ENCODE measurements around the gene SUMO3. TPM values are rescaled to one million over a fixed set of nuclear protein-coding genes. Genes with fewer than 3 reads are reported as not detected.
A peak's percentile ranks its signal among the peaks of the same experiment; 100 is the strongest.

Gene SUMO3
- total and polyA plus RNA-seq, 2 of the 13 experiments (the other 11 are each of a cell fraction or from before 2014, with no cell fraction given), result 51.4 to 92.4 TPM

DNA sequence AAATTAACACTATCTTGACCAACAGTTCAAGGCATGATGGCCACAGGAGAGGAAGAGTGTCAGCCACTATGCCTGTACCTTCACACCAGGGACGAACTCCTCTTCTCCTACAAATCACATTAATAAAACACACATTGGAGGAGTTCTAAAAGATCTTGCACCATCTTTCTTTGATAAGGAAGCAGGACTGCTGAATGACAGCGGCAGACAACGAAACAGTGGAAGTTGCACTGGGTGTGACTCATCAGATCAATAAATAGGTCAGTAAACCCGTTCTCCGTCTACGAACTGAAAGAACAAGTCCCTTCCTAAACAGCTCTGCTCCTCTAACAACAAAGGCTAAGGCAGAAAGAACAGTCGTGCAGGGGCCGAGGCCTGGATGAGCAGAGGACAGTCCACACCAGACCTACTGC, 39.4 kb downstream of the SUMO3 start (continued):
- TF ChIP-seq, protein P1, sequence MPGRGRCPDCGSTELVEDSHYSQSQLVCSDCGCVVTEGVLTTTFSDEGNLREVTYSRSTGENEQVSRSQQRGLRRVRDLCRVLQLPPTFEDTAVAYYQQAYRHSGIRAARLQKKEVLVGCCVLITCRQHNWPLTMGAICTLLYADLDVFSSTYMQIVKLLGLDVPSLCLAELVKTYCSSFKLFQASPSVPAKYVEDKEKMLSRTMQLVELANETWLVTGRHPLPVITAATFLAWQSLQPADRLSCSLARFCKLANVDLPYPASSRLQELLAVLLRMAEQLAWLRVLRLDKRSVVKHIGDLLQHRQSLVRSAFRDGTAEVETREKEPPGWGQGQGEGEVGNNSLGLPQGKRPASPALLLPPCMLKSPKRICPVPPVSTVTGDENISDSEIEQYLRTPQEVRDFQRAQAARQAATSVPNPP (CRISPR knock-in tag; IDR thresholded peaks at IDR 0.05), result no peak
- TF ChIP-seq, protein P2, sequence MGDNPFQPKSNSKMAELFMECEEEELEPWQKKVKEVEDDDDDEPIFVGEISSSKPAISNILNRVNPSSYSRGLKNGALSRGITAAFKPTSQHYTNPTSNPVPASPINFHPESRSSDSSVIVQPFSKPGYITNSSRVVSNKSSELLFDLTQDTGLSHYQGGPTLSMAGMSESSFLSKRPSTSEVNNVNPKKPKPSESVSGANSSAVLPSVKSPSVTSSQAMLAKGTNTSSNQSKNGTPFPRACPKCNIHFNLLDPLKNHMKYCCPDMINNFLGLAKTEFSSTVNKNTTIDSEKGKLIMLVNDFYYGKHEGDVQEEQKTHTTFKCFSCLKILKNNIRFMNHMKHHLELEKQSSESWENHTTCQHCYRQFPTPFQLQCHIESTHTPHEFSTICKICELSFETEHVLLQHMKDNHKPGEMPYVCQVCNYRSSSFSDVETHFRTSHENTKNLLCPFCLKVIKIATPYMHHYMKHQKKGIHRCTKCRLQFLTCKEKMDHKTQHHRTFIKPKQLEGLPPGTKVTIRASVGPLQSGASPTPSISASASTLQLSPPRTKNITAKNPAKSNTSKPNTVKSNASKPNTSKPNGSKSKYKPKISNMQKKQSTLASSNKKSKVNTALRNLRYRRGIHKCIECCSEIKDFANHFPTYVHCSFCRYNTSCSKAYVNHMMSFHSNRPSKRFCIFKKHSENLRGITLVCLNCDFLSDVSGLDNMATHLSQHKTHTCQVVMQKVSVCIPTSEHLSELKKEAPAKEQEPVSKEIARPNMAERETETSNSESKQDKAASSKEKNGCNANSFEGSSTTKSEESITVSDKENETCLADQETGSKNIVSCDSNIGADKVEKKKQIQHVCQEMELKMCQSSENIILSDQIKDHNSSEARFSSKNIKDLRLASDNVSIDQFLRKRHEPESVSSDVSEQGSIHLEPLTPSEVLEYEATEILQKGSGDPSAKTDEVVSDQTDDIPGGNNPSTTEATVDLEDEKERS (CRISPR knock-in tag; IDR thresholded peaks at IDR 0.05), result 0 out of 2 replicates have a peak, but pooled peaks have one; percentile 34
- TF ChIP-seq, protein P3, sequence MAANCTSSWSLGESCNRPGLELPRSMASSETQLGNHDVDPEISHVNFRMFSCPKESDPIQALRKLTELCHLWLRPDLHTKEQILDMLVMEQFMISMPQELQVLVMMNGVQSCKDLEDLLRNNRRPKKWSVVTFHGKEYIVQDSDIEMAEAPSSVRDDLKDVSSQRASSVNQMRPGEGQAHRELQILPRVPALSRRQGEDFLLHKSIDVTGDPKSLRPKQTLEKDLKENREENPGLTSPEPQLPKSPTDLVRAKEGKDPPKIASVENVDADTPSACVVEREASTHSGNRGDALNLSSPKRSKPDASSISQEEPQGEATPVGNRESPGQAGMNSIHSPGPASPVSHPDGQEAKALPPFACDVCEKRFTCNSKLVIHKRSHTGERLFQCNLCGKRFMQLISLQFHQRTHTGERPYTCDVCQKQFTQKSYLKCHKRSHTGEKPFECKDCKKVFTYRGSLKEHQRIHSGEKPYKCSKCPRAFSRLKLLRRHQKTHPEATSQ (CRISPR knock-in tag; IDR thresholded peaks at IDR 0.05; ENCODE audit: borderline replicate concordance), result no peak
- TF ChIP-seq NR2F6 (IDR thresholded peaks at IDR 0.05) (no peak), NR2F6 (CRISPR knock-in tag; IDR thresholded peaks at IDR 0.05) (peak; percentile 50; the same call in 1 of the 2 replicates), SOX6 (IDR thresholded peaks at IDR 0.05) (no peak), SOX6 (CRISPR knock-in tag; IDR thresholded peaks at IDR 0.05) (peak; percentile 86), ERF (CRISPR knock-in tag; IDR thresholded peaks at IDR 0.05) (0 out of 2 replicates have a peak, but pooled peaks have one; percentile 33), ZSCAN22 (CRISPR knock-in tag; IDR thresholded peaks at IDR 0.05) (no peak), PITX1 (CRISPR knock-in tag; IDR thresholded peaks at IDR 0.05) (0 out of 2 replicates have a peak, but pooled peaks have one; percentile 38), ZNF652 (CRISPR knock-in tag; IDR thresholded peaks at IDR 0.05; ENCODE audit: borderline replicate concordance, low read depth) (0 out of 2 replicates have a peak, but pooled peaks have one; percentile 33), ZNF83 (CRISPR knock-in tag; IDR thresholded peaks at IDR 0.05; ENCODE audit: borderline replicate concordance) (no peak), SAP130 (CRISPR knock-in tag; IDR thresholded peaks at IDR 0.05; ENCODE audit: low read depth) (peak; percentile 70), ZNF143 (CRISPR knock-in tag; IDR thresholded peaks at IDR 0.05) (no peak)
- TF ChIP-seq, protein P4, sequence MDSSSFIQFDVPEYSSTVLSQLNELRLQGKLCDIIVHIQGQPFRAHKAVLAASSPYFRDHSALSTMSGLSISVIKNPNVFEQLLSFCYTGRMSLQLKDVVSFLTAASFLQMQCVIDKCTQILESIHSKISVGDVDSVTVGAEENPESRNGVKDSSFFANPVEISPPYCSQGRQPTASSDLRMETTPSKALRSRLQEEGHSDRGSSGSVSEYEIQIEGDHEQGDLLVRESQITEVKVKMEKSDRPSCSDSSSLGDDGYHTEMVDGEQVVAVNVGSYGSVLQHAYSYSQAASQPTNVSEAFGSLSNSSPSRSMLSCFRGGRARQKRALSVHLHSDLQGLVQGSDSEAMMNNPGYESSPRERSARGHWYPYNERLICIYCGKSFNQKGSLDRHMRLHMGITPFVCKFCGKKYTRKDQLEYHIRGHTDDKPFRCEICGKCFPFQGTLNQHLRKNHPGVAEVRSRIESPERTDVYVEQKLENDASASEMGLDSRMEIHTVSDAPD (CRISPR knock-in tag; IDR thresholded peaks at IDR 0.05), result 0 out of 2 replicates have a peak, but pooled peaks have one; percentile 1
- TF ChIP-seq, protein P5, sequence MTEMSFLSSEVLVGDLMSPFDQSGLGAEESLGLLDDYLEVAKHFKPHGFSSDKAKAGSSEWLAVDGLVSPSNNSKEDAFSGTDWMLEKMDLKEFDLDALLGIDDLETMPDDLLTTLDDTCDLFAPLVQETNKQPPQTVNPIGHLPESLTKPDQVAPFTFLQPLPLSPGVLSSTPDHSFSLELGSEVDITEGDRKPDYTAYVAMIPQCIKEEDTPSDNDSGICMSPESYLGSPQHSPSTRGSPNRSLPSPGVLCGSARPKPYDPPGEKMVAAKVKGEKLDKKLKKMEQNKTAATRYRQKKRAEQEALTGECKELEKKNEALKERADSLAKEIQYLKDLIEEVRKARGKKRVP (CRISPR knock-in tag; IDR thresholded peaks at IDR 0.05), result peak in 1 of 2 experiments; percentile 71; a peak in 2 of 4 replicates
- TF ChIP-seq, protein P6, sequence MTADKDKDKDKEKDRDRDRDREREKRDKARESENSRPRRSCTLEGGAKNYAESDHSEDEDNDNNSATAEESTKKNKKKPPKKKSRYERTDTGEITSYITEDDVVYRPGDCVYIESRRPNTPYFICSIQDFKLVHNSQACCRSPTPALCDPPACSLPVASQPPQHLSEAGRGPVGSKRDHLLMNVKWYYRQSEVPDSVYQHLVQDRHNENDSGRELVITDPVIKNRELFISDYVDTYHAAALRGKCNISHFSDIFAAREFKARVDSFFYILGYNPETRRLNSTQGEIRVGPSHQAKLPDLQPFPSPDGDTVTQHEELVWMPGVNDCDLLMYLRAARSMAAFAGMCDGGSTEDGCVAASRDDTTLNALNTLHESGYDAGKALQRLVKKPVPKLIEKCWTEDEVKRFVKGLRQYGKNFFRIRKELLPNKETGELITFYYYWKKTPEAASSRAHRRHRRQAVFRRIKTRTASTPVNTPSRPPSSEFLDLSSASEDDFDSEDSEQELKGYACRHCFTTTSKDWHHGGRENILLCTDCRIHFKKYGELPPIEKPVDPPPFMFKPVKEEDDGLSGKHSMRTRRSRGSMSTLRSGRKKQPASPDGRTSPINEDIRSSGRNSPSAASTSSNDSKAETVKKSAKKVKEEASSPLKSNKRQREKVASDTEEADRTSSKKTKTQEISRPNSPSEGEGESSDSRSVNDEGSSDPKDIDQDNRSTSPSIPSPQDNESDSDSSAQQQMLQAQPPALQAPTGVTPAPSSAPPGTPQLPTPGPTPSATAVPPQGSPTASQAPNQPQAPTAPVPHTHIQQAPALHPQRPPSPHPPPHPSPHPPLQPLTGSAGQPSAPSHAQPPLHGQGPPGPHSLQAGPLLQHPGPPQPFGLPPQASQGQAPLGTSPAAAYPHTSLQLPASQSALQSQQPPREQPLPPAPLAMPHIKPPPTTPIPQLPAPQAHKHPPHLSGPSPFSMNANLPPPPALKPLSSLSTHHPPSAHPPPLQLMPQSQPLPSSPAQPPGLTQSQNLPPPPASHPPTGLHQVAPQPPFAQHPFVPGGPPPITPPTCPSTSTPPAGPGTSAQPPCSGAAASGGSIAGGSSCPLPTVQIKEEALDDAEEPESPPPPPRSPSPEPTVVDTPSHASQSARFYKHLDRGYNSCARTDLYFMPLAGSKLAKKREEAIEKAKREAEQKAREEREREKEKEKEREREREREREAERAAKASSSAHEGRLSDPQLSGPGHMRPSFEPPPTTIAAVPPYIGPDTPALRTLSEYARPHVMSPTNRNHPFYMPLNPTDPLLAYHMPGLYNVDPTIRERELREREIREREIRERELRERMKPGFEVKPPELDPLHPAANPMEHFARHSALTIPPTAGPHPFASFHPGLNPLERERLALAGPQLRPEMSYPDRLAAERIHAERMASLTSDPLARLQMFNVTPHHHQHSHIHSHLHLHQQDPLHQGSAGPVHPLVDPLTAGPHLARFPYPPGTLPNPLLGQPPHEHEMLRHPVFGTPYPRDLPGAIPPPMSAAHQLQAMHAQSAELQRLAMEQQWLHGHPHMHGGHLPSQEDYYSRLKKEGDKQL (CRISPR knock-in tag; IDR thresholded peaks at IDR 0.05; ENCODE audit: low read depth), result no peak
